ENCODE results near the gene ZZZ3. TPM values are rescaled to one million over a fixed set of nuclear protein-coding genes. Genes with fewer than 3 reads are reported as not detected.

ZZZ3 gene
- 13.7 and 23.2 TPM in 2 replicates for polyA plus RNA-seq

GRCh38 chr1:77682460-77683159 is at the start of gene ZZZ3:
Gene ZZZ3, minus strand, starts transcription at chr1:77682658. Its CDS starts 49,304 bp downstream, at chr1:77633354.

Other genes with a start within 250 kb of the ZZZ3 start
- 59.8 and 68.6 TPM in 2 replicates for gene USP33, start 77.2 kb upstream of the ZZZ3 start, polyA plus RNA-seq
- gene MIGA1, start 97.0 kb upstream of the ZZZ3 start, polyA plus RNA-seq, result 41.2 and 44.3 TPM in 2 replicates
- 180 and 196 TPM in 2 replicates for gene NEXN, start 206.0 kb upstream of the ZZZ3 start, polyA plus RNA-seq

All from Purkinje cell (primary cell).